ENCODE measurements around the gene CSNK1G2.
A peak's percentile ranks its signal among the peaks of the same experiment; 100 is the strongest.

CSNK1G2 gene

DNA sequence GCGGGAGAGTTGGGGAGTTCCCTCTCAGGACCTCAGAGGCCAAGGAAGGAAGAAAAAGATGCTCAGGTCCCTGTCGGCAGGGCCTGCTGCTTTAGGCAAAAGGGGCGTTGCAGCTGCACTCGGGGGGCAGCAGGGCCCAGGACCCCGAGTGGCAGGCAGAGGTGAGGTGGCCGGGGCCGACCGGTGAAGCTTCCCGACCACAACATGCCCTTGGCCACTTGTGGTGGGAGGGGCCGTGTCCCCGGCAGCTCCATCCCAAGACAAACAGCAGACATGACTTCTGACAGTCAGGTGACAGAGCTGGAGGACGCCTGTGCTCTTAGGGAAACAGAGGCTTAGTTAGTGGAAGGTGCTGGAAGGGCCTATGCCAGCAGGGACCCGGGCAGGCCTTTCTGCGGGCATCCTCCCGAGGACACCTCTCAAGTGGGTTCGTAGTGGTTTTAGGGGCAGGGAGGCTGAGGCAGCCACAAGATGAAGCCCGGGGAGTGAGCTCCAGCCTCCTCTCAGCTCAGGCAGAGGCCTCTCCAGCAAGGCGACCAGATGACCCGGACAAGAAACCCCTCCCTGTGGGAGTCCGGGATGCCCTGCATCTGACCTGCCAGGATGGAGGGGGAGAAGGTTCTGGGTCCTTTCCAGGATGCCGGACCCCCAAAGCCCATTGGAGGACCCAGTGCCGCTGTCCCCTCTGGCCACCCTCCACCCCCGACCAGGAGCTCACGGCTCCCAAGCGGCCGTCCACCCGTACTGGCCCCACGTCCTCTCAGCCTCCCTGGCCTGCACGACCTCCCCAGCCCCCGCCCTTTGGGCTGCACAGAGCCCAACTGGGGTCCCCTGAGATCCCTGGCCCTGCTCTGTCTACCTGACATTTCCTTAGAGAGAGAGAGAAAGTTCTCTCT, 50.3 kb downstream of the CSNK1G2 start:
- DNase-seq, result no peak

DNA sequence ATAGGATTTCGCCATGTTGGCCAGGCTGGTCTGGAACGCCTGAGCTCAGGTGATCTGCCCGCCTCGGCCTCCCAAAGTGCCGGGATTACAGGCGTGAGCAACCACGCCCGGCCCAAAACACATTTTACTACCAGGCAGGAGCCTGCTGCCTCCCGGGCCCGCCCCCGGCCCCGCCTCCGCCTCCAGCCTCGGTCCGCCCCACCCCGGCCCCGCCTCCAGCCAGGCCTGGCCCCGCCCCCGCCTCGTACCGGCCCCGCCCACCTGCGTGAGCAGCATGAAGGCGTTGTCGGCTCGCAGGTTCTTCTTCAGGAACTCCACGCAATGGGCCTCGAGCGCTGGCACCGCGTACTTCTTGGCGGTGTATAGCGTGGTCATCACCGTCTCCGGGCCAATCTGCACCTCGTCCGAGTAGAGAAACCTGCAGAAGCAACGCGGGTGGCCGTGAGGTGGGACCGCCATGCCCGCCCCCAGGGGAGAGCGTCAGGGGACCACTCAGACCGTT, 51.8 kb downstream of the CSNK1G2 start:
- DNase-seq, result no peak

- DNase-seq, result no peak
Measured at GRCh38 chr19:1997353-1998233, 56.6 kb downstream of the CSNK1G2 start.

DNA sequence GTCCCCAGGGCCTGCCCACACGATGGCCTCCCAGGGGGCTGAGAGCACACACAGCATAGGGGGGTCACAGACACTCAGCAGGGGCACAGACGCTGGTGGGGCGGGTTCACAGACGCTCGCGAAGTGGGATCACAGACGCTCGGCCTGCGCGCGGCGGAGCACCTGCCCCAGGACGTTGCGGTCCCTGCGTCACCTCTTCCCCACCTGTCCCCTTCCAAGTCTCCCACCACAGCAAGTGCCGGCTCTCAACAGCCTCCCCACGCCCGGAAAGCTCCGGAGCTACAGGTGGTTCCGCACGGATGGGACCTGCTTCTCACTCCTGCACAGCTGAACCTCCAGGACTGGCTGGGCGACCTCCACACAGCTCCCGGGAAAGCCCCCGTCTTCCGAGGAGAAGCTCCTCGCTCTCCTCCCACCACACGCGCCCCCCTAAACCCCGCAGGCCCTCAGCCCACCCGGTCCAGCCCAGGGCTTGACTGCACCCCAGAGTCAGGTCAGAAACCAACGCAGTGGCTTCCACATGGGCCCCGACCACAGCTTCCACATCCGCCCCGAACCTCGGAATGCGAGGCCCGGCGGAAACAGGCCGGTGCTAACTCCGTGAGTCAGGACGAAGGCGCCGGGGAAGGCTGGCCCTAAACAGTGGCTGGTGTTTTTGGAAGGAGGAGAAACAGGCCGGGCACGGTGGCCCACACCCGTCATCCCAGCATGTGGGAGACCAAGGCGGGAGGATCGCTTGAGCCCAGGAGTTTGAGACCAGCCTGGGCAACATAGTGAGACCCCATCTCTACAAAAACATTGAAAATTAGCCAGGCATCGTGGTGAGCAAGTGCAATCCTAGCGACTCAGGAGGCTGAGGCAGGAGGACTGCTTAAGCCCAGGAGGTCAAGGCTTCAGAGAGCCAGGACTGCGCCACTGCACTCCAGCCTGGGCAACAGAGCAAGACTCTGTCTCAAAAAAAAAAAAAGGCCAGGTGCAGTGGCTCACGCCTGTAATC, 58.0 kb downstream of the CSNK1G2 start:
- no peak for DNase-seq

- no peak for DNase-seq
Measured at GRCh38 chr19:1999856-2000515, 59.0 kb downstream of the CSNK1G2 start.

DNA sequence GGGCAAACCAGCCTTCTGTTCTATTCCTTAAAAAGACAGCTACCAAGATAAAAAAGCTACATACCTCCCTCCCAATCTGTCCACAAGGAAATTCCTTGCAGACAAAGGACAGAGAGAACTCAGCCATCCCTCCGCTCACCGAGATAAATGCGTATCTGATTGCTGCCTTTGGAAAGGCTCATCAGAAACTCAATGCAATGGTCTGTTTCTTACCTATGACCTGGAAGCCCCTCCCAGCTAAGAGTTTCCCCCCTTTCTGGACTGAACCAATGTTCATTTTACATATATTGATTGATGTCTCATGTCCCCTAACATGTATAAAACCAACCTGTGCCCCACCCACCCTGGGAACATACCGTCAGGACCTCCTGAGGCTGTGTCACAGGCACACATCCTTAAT, 62.9 kb downstream of the CSNK1G2 start:
- DNase-seq, result no peak

DNA sequence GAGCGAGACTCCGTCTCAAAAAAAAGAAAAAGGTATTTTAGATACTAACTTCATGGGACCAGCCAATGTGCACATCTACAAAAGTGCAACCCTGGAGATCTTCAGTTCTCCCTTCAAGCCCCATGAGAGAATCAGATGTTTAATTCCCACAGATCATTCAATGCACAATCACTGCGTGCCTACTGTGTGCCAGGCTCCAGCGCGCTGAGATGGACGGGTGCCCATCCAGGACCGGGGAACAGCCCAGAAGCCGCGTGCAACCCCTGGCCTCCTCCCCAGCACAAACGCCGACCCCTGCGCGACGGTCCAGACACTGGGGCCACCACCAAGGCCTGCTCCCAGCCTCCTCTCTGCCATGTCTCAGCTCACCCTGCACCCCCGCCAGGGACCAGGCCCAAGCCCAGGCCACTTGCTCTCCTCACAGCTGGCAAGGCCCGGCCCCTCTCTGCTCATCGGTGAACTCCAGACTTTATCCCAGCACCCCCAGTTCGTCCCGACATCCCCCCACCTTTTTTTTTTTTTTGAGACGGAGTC, 69.2 kb downstream of the CSNK1G2 start:
- DNase-seq, result no peak

- no peak for DNase-seq
Measured at GRCh38 chr19:2011169-2011568, 70.2 kb downstream of the CSNK1G2 start.

GRCh38 chr19:2012941-2013682, 72.1 kb downstream of the CSNK1G2 start:
- no peak for DNase-seq

DNA sequence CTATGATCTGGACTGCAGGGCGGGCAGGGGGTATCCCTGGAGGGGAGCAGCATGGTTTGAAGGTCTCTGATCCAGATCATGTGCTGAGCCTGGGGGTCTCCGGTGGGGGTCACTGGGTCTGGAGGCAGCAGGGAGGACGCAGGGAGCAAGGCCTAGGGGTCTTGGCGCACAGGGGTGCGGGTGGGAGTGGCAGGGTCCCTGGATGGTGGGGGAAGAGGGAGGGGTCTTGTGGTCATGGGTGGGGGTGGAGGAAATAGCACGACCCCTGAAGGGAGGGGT, 72.7 kb downstream of the CSNK1G2 start:
- no peak for DNase-seq

- DNase-seq, result no peak
Measured at GRCh38 chr19:2014131-2014571, 73.2 kb downstream of the CSNK1G2 start.

GRCh38 chr19:2014731-2015607, 74.0 kb downstream of the CSNK1G2 start:
- DNase-seq, result no peak

DNA sequence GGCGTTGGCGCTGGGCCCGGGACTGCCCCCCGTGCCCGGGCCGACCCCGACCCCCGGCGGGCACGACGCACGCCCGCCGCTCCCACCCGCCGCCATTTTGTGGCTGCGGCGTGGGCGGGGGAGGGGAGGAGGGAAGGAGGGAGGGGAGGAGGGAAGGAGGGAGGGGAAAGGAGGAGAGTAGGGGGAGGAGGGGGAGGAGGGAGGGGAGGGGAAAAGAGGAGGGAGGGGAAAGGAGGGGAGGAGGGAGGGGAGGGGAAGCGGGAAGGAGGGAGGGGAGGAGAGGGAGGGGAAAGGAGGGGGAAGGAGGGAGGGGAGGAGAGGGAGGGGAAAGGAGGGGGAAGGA, 74.6 kb downstream of the CSNK1G2 start, which contains the start of gene BTBD2:
Gene BTBD2, minus strand, starts transcription at position 107 of the 343 bp plus-strand sequence. Its CDS starts 11 bp downstream, at position 96.
- peak; percentile 80 for DNase-seq

DNA sequence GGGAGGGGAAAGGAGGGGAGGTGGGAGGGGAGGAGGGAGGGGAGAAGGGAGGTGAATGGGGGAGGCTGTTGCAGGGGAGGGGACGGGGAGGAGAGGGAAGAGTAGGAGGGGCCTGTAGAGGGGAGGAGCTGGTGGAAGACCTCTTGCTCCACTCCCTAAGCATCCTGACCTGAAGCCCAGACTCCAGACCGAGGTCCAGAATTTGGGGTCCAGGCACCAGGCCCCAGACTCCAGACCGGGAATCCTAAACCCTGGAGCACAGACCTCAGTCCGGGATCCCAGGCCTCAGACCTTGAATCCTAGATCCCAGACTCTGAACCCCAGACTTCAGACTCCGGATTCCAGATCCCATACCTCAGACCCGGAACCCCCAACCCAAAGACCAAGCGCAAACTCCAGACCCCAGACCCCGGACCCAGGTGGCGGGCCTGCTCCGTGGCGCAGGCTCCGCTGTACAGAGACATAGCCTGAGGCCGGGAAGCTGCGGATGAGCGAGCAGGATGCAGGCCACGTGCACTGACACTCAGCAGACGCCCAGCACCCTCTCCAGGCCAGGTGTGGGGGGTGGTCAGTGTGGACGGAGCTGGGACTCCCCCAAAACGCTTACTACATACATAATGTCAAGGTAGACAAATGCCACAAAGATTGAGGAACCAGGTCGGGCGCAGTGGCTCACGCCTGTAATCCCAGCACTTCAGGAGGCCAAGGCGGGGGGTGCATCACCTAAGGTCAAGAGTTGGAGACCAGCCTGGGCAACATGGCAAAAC, 75.3 kb downstream of the CSNK1G2 start:
- DNase-seq, result peak; percentile 82

- DNase-seq, result no peak
Measured at GRCh38 chr19:2018752-2019151, 77.8 kb downstream of the CSNK1G2 start.

DNA sequence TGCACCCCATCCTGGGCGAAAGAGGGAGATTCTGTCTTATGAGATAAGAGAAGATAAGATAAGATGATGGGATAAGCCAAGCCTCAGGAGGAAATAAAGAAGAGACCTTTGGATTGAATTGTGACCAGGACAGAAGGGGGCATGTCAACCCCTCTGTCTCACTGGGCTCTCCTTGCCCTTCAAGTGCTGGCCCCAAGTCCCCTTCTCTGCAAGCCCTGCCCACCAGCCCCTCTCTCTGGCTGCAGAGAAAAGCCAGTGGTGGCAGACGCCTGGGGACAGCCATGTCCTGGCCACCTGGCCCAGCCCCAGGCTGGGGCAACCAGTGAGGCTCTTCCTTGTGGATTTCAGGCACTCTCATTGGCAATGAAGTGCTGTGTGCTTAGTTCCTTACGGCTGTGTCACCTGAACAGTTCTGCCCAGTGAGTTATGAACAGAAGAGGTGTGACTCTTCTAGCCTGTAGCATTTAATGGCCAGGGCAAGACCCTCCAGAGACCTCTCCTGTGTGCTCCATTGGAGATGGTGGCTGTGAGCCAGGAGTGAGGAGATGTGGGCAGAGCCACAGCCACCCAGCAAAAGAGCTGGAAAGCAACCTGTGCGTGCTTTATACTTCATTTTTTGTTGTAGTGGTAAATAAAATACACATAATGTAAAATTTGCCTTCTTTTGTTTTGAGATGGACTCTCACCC, 80.6 kb downstream of the CSNK1G2 start:
- no peak for DNase-seq

- no peak for DNase-seq
Measured at GRCh38 chr19:2022289-2022688, 81.3 kb downstream of the CSNK1G2 start.

DNA sequence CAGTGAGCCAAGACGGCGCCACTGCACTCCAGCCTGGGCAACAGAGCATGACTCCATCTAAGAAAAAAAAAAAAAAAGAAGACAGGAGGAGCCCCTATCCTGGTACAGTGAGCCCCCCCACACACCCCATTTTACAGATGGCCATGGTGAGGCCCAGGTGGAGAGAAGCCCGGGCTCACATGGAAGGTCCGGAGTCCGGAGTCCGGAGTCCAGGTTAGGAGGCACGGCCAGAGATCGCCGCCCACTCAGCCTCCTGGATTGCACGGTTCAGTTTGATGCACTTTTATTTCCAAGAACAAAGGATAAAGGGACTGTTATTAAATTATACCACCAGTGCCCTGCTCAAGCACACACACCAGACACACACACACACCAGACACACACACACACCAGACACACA, 85.8 kb downstream of the CSNK1G2 start:
- DNase-seq, result no peak

Measured in right hindlimb (tissue), 1 donor.